Liver (tissue), 9 donors: Measurements from ENCODE around the gene ABCB9. TPM values are rescaled to one million over a fixed set of nuclear protein-coding genes. Genes with fewer than 3 reads are reported as not detected.

Experiments
- DNase-seq: peaks from one replicate; pipeline ENCODE4 v3.0.0-alpha.2; 2017; ENCODE audit warnings: low spot score
- H3K27ac ChIP-seq, 2 donors: one replicate each; pipeline ENCODE4 v1.7.0; 2013; ENCODE audit warnings: inconsistent platforms in 2 of 2, low read length in 2 of 2, control low read depth in 1 of 2, low read depth in 1 of 2, mild to moderate bottlenecking in 1 of 2
- H3K27me3 ChIP-seq, 4 donors: one replicate each; pipeline versions ENCODE4 v1.6.1 to v1.7.0; 2013; ENCODE audit warnings: low read length in 3 of 4, inconsistent platforms in 1 of 4, mild to moderate bottlenecking in 1 of 4, moderate library complexity in 1 of 4; ENCODE audit not compliant: control insufficient read depth in 4 of 4, insufficient read depth in 4 of 4
- H3K36me3 ChIP-seq, 4 donors: one replicate each; pipeline versions ENCODE4 v1.6.1 to v1.7.0; 2013; ENCODE audit warnings: low read length in 3 of 4, mild to moderate bottlenecking in 3 of 4, low read depth in 1 of 4, moderate library complexity in 1 of 4; ENCODE audit not compliant: control insufficient read depth in 4 of 4, insufficient read depth in 3 of 4
- H3K4me1 ChIP-seq, 4 donors: one replicate each; pipeline versions ENCODE4 v1.6.1 to v1.7.0; 2013; ENCODE audit warnings: low read length in 3 of 4, mild to moderate bottlenecking in 3 of 4, moderate library complexity in 1 of 4; ENCODE audit not compliant: control insufficient read depth in 4 of 4, insufficient read depth in 4 of 4
- H3K4me3 ChIP-seq, 3 donors: one replicate each; pipeline versions ENCODE4 v1.6.1 to v1.7.0; 2013; ENCODE audit warnings: low read length in 3 of 3, control low read depth in 1 of 3, low read depth in 1 of 3, mild to moderate bottlenecking in 1 of 3
- H3K9ac ChIP-seq, 2 donors: one replicate each; pipeline ENCODE4 v1.7.0; 2013; ENCODE audit warnings: low read length in 2 of 2, mild to moderate bottlenecking in 2 of 2, moderate library complexity in 2 of 2, control low read depth in 1 of 2, low read depth in 1 of 2
- H3K9me3 ChIP-seq, 4 donors: one replicate each; pipeline versions ENCODE4 v1.6.1 to v1.7.0; 2013; ENCODE audit warnings: low read length in 3 of 4; ENCODE audit not compliant: control insufficient read depth in 4 of 4
- EGR1 ChIP-seq, 2 donors: IDR thresholded peaks; 2 replicates each; pipeline ENCODE4 v1.6.1; 2016 to 2018; ENCODE audit warnings: antibody characterized with exemption in 2 of 2, low read depth in 2 of 2
- FOXA1 ChIP-seq: IDR thresholded peaks from 2 replicates; pipeline ENCODE4 v1.6.1; 2016; ENCODE audit warnings: antibody characterized with exemption
- FOXA2 ChIP-seq: IDR thresholded peaks from 2 replicates; pipeline ENCODE4 v1.6.1; 2016; ENCODE audit warnings: antibody characterized with exemption
- GABPA ChIP-seq, 2 donors: IDR thresholded peaks in 1 of 2; conservative IDR thresholded peaks in 1 of 2; 2 replicates each; pipeline ENCODE4 v1.6.1; 2016; ENCODE audit warnings: antibody characterized with exemption in 2 of 2, mild to moderate bottlenecking in 1 of 2, moderate library complexity in 1 of 2
- HNF4A ChIP-seq, 2 donors: conservative IDR thresholded peaks; 2 replicates each; pipeline ENCODE4 v1.6.1; 2016; ENCODE audit warnings: antibody characterized with exemption in 2 of 2, mild to moderate bottlenecking in 2 of 2
- HNF4G ChIP-seq: IDR thresholded peaks from 2 replicates; pipeline ENCODE4 v1.6.1; 2016; ENCODE audit warnings: antibody characterized with exemption
- JUND ChIP-seq, 2 donors: IDR thresholded peaks; 2 replicates each; pipeline ENCODE4 v1.6.1; 2016; ENCODE audit warnings: antibody characterized with exemption in 2 of 2
- NR2F2 ChIP-seq: IDR thresholded peaks from 2 replicates; pipeline ENCODE4 v1.6.1; 2016; ENCODE audit warnings: antibody characterized with exemption
- RAD21 ChIP-seq, 2 donors: IDR thresholded peaks; 2 replicates each; pipeline ENCODE4 v1.6.1; 2016; ENCODE audit warnings: antibody characterized with exemption in 2 of 2, mild to moderate bottlenecking in 2 of 2
- RXRA ChIP-seq, 2 donors: IDR thresholded peaks; 2 replicates each; pipeline ENCODE4 v1.6.1; 2017 to 2018; ENCODE audit warnings: antibody characterized with exemption in 2 of 2, mild to moderate bottlenecking in 1 of 2
- SP1 ChIP-seq: IDR thresholded peaks from 2 replicates; pipeline ENCODE4 v1.6.1; 2018; ENCODE audit warnings: antibody characterized with exemption, mild to moderate bottlenecking
- TAF1 ChIP-seq: conservative IDR thresholded peaks from 2 replicates; pipeline ENCODE4 v1.6.1; 2016; ENCODE audit warnings: antibody characterized with exemption, mild to moderate bottlenecking
- YY1 ChIP-seq: IDR thresholded peaks from 2 replicates; pipeline ENCODE4 v1.6.1; 2016; ENCODE audit warnings: antibody characterized with exemption, mild to moderate bottlenecking
- whole genome bisulfite sequencing: extraction: QIAGEN DNeasy Blood & Tissue Kit; methylation state at CpG from one replicate; pipeline ENCODE4 v1.1.7; 2013; 5-methylcytosine and 5-hydroxymethylcytosine counted together
- polyA plus RNA-seq, 2 donors: library from polyadenylated mRNA; stranded (reverse) in 1 of 2; unstranded in 1 of 2; fragments of 200-250 nt in 1 of 2; fragments of >200 nt in 1 of 2; fragmentation: Nextera tagmentation in 1 of 2; extraction: Ambion mirVana in 1 of 2; gene quantifications; one replicate each; pipeline versions ENCODE4 v1.2.1 to v1.2.3, GENCODE V29; 2013 to 2015
- total RNA-seq, 2 donors: library from RNA; depleted of rRNA; stranded (reverse); fragments of >200 nt; gene quantifications; one replicate each; pipeline ENCODE4 v1.2.3, GENCODE V29; 2014
- TF ChIP-seq, protein P1 (sequence below): fragments of 150-350 bp; IDR thresholded peaks from 2 replicates; pipeline ENCODE4 v1.5.1; 2017; ENCODE audit warnings: improper control_type of control experiment, low read depth, low read length; ENCODE audit not compliant: missing input control
- TF ChIP-seq, protein P2 (sequence below): IDR thresholded peaks from 2 replicates; pipeline ENCODE4 v1.6.1; 2016; ENCODE audit warnings: antibody characterized with exemption
- TF ChIP-seq, protein P3 (sequence below): IDR thresholded peaks from 2 replicates; pipeline ENCODE4 v1.6.1; 2016; ENCODE audit warnings: antibody characterized with exemption, mild to moderate bottlenecking
- TF ChIP-seq, protein P4 (sequence below): IDR thresholded peaks from 2 replicates; pipeline ENCODE4 v1.6.1; 2016; ENCODE audit warnings: antibody characterized with exemption
- TF ChIP-seq, protein P5 (sequence below): IDR thresholded peaks from 2 replicates; pipeline ENCODE4 v1.6.1; 2016; ENCODE audit warnings: antibody characterized with exemption
- donor health status: healthy.
- donor health status: healthy.
- donor health status: healthy.
- donor health status: healthy.
- donor health status: healthy.

The ABCB9 gene
- total and polyA plus RNA-seq, 4 donors = 0.29 to 3.3 (median 1.3) TPM

GRCh38 chr12:122990961-122991622 lies 24.8 kb upstream of the ABCB9 start:
- TF ChIP-seq SP1 = no peak
- TF ChIP-seq, protein P1, sequence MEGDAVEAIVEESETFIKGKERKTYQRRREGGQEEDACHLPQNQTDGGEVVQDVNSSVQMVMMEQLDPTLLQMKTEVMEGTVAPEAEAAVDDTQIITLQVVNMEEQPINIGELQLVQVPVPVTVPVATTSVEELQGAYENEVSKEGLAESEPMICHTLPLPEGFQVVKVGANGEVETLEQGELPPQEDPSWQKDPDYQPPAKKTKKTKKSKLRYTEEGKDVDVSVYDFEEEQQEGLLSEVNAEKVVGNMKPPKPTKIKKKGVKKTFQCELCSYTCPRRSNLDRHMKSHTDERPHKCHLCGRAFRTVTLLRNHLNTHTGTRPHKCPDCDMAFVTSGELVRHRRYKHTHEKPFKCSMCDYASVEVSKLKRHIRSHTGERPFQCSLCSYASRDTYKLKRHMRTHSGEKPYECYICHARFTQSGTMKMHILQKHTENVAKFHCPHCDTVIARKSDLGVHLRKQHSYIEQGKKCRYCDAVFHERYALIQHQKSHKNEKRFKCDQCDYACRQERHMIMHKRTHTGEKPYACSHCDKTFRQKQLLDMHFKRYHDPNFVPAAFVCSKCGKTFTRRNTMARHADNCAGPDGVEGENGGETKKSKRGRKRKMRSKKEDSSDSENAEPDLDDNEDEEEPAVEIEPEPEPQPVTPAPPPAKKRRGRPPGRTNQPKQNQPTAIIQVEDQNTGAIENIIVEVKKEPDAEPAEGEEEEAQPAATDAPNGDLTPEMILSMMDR = no peak
- no peak for TF ChIP-seq NR2F2
- no peak for TF ChIP-seq FOXA1
- TF ChIP-seq, protein P2, sequence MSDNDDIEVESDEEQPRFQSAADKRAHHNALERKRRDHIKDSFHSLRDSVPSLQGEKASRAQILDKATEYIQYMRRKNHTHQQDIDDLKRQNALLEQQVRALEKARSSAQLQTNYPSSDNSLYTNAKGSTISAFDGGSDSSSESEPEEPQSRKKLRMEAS = no peak
- TF ChIP-seq TAF1 = no peak
- no peak for TF ChIP-seq FOXA2
- TF ChIP-seq RXRA (IDR thresholded peaks at IDR 0.05) = no peak
- TF ChIP-seq, protein P3, sequence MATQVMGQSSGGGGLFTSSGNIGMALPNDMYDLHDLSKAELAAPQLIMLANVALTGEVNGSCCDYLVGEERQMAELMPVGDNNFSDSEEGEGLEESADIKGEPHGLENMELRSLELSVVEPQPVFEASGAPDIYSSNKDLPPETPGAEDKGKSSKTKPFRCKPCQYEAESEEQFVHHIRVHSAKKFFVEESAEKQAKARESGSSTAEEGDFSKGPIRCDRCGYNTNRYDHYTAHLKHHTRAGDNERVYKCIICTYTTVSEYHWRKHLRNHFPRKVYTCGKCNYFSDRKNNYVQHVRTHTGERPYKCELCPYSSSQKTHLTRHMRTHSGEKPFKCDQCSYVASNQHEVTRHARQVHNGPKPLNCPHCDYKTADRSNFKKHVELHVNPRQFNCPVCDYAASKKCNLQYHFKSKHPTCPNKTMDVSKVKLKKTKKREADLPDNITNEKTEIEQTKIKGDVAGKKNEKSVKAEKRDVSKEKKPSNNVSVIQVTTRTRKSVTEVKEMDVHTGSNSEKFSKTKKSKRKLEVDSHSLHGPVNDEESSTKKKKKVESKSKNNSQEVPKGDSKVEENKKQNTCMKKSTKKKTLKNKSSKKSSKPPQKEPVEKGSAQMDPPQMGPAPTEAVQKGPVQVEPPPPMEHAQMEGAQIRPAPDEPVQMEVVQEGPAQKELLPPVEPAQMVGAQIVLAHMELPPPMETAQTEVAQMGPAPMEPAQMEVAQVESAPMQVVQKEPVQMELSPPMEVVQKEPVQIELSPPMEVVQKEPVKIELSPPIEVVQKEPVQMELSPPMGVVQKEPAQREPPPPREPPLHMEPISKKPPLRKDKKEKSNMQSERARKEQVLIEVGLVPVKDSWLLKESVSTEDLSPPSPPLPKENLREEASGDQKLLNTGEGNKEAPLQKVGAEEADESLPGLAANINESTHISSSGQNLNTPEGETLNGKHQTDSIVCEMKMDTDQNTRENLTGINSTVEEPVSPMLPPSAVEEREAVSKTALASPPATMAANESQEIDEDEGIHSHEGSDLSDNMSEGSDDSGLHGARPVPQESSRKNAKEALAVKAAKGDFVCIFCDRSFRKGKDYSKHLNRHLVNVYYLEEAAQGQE = no peak
- no peak for TF ChIP-seq HNF4A (conservative IDR thresholded peaks at IDR 0.05)
- no peak for TF ChIP-seq HNF4G
- TF ChIP-seq, protein P4, sequence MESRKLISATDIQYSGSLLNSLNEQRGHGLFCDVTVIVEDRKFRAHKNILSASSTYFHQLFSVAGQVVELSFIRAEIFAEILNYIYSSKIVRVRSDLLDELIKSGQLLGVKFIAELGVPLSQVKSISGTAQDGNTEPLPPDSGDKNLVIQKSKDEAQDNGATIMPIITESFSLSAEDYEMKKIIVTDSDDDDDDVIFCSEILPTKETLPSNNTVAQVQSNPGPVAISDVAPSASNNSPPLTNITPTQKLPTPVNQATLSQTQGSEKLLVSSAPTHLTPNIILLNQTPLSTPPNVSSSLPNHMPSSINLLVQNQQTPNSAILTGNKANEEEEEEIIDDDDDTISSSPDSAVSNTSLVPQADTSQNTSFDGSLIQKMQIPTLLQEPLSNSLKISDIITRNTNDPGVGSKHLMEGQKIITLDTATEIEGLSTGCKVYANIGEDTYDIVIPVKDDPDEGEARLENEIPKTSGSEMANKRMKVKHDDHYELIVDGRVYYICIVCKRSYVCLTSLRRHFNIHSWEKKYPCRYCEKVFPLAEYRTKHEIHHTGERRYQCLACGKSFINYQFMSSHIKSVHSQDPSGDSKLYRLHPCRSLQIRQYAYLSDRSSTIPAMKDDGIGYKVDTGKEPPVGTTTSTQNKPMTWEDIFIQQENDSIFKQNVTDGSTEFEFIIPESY = no peak
- no peak for TF ChIP-seq GABPA (IDR thresholded peaks at IDR 0.05 in 1 of 2, conservative IDR thresholded peaks at IDR 0.05 in 1 of 2)
- TF ChIP-seq EGR1 (IDR thresholded peaks at IDR 0.05; ENCODE audit: low read depth in 2 of 2) = no peak
- TF ChIP-seq, protein P5, sequence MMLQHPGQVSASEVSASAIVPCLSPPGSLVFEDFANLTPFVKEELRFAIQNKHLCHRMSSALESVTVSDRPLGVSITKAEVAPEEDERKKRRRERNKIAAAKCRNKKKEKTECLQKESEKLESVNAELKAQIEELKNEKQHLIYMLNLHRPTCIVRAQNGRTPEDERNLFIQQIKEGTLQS = no peak
- TF ChIP-seq JUND (IDR thresholded peaks at IDR 0.05) = no peak
- no peak for TF ChIP-seq RAD21 (IDR thresholded peaks at IDR 0.05)
- TF ChIP-seq YY1 = no peak
- no peak overlapping the region for H3K27ac ChIP-seq
- WGBS = 95% methylated on average over 13 of the region's 13 CpGs
- H3K4me1 ChIP-seq = peaks cover 7 to 47% (median 31%) of the 10 kb centered on the region in 4 donors
- peaks cover 8 to 39% (median 19%) of the 10 kb centered on the region in 4 donors for H3K36me3 ChIP-seq
- no peak overlapping the region for H3K4me3 ChIP-seq
- H3K9ac ChIP-seq = no peak overlapping the region
- DNase-seq = no peak
- no peaks in the 10 kb centered on the region for H3K9me3 ChIP-seq
- H3K27me3 ChIP-seq = no peaks in the 10 kb centered on the region
